GM21367 (cell line): ENCODE data around the gene FBXL14.

Source experiments
- ATAC-seq: cut with Tn5 transposase; IDR thresholded peaks from one replicate; pipeline ENCODE4 v1.9.1; 2021; ENCODE audit not compliant: unreplicated experiment

Gene FBXL14

GRCh38 chr12:1517734-1518525, 76.5 kb downstream of the FBXL14 start:
- ATAC-seq: no peak

- ATAC-seq: no peak
Measured at GRCh38 chr12:1517007-1517406, 77.4 kb downstream of the FBXL14 start.
